GM12878 (cell line): ENCODE results near the gene TMEM232. TPM values are rescaled to one million over a fixed set of nuclear protein-coding genes. Genes with fewer than 3 reads are reported as not detected.

Experiments used
- ATAC-seq: fragments of 200-7000 bp; cut with Tn5 transposase; 3 replicates; pipeline ENCODE4 v1.9.1; 2020; ENCODE audit warnings: mild to moderate bottlenecking, moderate library complexity
- BruUV-seq: library from RNA; stranded (reverse); fragments of 400-500 nt; replicated peaks from 2 replicates; lab custom pipeline; 2021; lab: Mats Ljungman, UMichigan
- CTCF ChIA-PET: fragments of 300-600 bp; sonication (Branson Sonifier 250); formaldehyde crosslinking; extraction: SDS; loops from one replicate; lab custom pipeline; 2021; ENCODE audit warnings: inconsistent platforms; lab: Yijun Ruan, JAX
- POLR2A ChIA-PET: fragments of 350-600 bp; formaldehyde crosslinking; extraction: SDS; loops from one replicate; lab custom pipeline; 2021; ENCODE audit warnings: inconsistent platforms; lab: Charles Lee
- RAD21 ChIA-PET: fragments of 300-600 bp; sonication (Branson Sonifier 250); formaldehyde crosslinking; loops from one replicate; lab custom pipeline; 2023; ENCODE audit warnings: antibody characterized with exemption; ENCODE audit not compliant: unreplicated experiment; lab: Charles Lee
- SMC1A ChIA-PET: fragments of 300-600 bp; sonication (Branson Sonifier 250); formaldehyde crosslinking; loops from one replicate; lab custom pipeline; 2023; ENCODE audit not compliant: unreplicated experiment, uncharacterized antibody; lab: Charles Lee
- DNase-seq: peaks from one replicate; pipeline ENCODE4 v3.0.0-alpha.2; 2011; ENCODE audit warnings: low read depth, low spot score
- FAIRE-seq: peaks from 3 replicates; lab custom pipeline; 2011; peaks lifted over from hg19 to GRCh38; lab: Jason Lieb, UNC
- H2AFZ ChIP-seq: 2 replicates; pipeline ENCODE4 v1.6.0; 2011; ENCODE audit warnings: low read depth, low read length, control low read depth; ENCODE audit not compliant: control insufficient read depth
- H3K27ac ChIP-seq: 2 replicates; pipeline ENCODE4 v1.5.1; 2011; ENCODE audit warnings: control low read depth; ENCODE audit not compliant: control insufficient read depth, insufficient read depth
- H3K27me3 ChIP-seq, 2 experiments: replicated peaks in 1 of 2; 2 replicates each; pipeline versions ENCODE4 v1.6.0 to v1.6.1; 2011; ENCODE audit warnings: low read length in 1 of 2; ENCODE audit not compliant: control insufficient read depth in 2 of 2, insufficient read depth in 2 of 2
- H3K36me3 ChIP-seq, 2 experiments: 2 replicates each; pipeline ENCODE4 v1.5.1; 2011; ENCODE audit warnings: low read length in 1 of 2; ENCODE audit not compliant: control insufficient read depth in 2 of 2, insufficient read depth in 2 of 2
- H3K4me1 ChIP-seq: 2 replicates; pipeline ENCODE4 v1.6.1; 2011; ENCODE audit warnings: mild to moderate bottlenecking, low read length, moderate library complexity, mixed read lengths; ENCODE audit not compliant: control insufficient read depth, insufficient read depth
- H3K4me2 ChIP-seq: 2 replicates; pipeline ENCODE4 v1.6.0; 2011; ENCODE audit warnings: control low read depth; ENCODE audit not compliant: control insufficient read depth, insufficient read depth
- H3K4me3 ChIP-seq: fragments of 200-600 bp; sonication (generic); 2 replicates; pipeline ENCODE4 v1.5.1; 2016
- H3K79me2 ChIP-seq: 2 replicates; pipeline ENCODE4 v1.6.0; 2011; ENCODE audit warnings: low read length; ENCODE audit not compliant: control insufficient read depth, insufficient read depth
- H3K9ac ChIP-seq: 2 replicates; pipeline ENCODE4 v1.8.0; 2011; ENCODE audit warnings: low read length, control low read depth, mixed read lengths; ENCODE audit not compliant: control insufficient read depth, insufficient read depth
- H3K9me3 ChIP-seq: replicated peaks from 3 replicates; pipeline ENCODE4 v1.5.1; 2011; ENCODE audit warnings: mild to moderate bottlenecking, low read length; ENCODE audit not compliant: control insufficient read depth, insufficient read depth
- H4K20me1 ChIP-seq: 2 replicates; pipeline ENCODE4 v1.6.0; 2011; ENCODE audit not compliant: control insufficient read depth, insufficient read depth
- BHLHE40 ChIP-seq, 2 experiments: fragments of 450-650 bp in 1 of 2; IDR thresholded peaks; 2 replicates each; pipeline ENCODE4 v1.6.1; 2011 to 2017; ENCODE audit warnings: low read depth in 2 of 2, borderline replicate concordance in 1 of 2, improper control_type of control experiment in 1 of 2, low read length in 1 of 2, mild to moderate bottlenecking in 1 of 2
- CBX5 ChIP-seq: sonication (generic); IDR thresholded peaks from 2 replicates; pipeline ENCODE4 v1.6.1; 2016; ENCODE audit warnings: low read depth, moderate library complexity, mild to moderate bottlenecking, inconsistent platforms
- DPF2 ChIP-seq: fragments of 450-650 bp; IDR thresholded peaks from 2 replicates; pipeline ENCODE4 v1.6.1; 2017; ENCODE audit warnings: mild to moderate bottlenecking
- GABPA ChIP-seq: IDR thresholded peaks from 2 replicates; pipeline ENCODE4 v1.6.1; 2014; ENCODE audit warnings: antibody characterized with exemption, low read depth, mild to moderate bottlenecking, inconsistent platforms
- HDAC6 ChIP-seq: fragments of 200-600 bp; sonication (generic); IDR thresholded peaks from one replicate; pipeline ENCODE4 v1.8.0; 2017; ENCODE audit warnings: antibody characterized with exemption; ENCODE audit not compliant: unreplicated experiment
- MXI1 ChIP-seq: fragments of 150-350 bp; IDR thresholded peaks from 2 replicates; pipeline ENCODE4 v1.6.1; 2011; ENCODE audit warnings: low read depth, mild to moderate bottlenecking, inconsistent platforms, low read length, improper control_type of control experiment
- PAX5 ChIP-seq: IDR thresholded peaks from 2 replicates; pipeline ENCODE4 v1.6.1; 2011; ENCODE audit warnings: low read depth, low read length, borderline replicate concordance
- RELA ChIP-seq: fragments of 450-650 bp; IDR thresholded peaks from 2 replicates; pipeline ENCODE4 v1.8.0; 2014; ENCODE audit warnings: borderline replicate concordance; ENCODE audit not compliant: partially characterized antibody
- SIX5 ChIP-seq: IDR thresholded peaks from 2 replicates; pipeline ENCODE4 v1.6.1; 2011; ENCODE audit warnings: mild to moderate bottlenecking, low read depth, low read length, moderate library complexity; ENCODE audit not compliant: severe bottlenecking
- WGBS: methylation state at CpG from one replicate; pipeline ENCODE4 v1.1.6; 2016; ENCODE audit warnings: low lambda C conversion rate; ENCODE audit not compliant: insufficient replicate concordance, insufficient coverage; ENCODE audit errors: missing lambda C conversion rate; 5-methylcytosine and 5-hydroxymethylcytosine counted together
- in situ Hi-C: fragments of 300-500 bp; cut with MboI; formaldehyde crosslinking; loops from 9 replicates; pipeline ENCODE4 v1.14.3; 2018; ENCODE audit warnings: mixed read lengths
- intact Hi-C: fragments of 100-400 bp; cut with micrococcal nuclease; formaldehyde crosslinking; loops from one replicate; pipeline ENCODE4 v1.14.2; 2022; ENCODE audit not compliant: unreplicated experiment
- polyA plus RNA-seq, 11 experiments: library from polyadenylated mRNA; depleted of rRNA in 4 of 11; unstranded in 6 of 11; stranded (reverse) in 5 of 11; fragments of >200 nt; fragmentation: Nextera tagmentation in 4 of 11; fragmentation: Illumina TruSeq in 1 of 11; extraction: Ambion mirVana in 4 of 11; extraction: Trizol in 1 of 11; gene quantifications; 1 replicate in 1 of 11; 2 replicates in 10 of 11; pipeline versions ENCODE4 v1.2.1 to v1.2.3, GENCODE V29; 2011 to 2016; ENCODE audit warnings: inconsistent platforms in 2 of 11, missing spikeins in 2 of 11, low read depth in 1 of 11
- total RNA-seq, 4 experiments: library from RNA; depleted of rRNA in 3 of 4; stranded (reverse); fragments of >200 nt in 3 of 4; fragmentation: Illumina TruSeq in 1 of 4; extraction: Trizol in 1 of 4; gene quantifications; 2 replicates each; pipeline versions ENCODE4 v1.2.1 to v1.2.3, GENCODE V29; 2013 to 2021
- TF ChIP-seq, protein P1 (sequence below): IDR thresholded peaks from 2 replicates; pipeline ENCODE4 v1.6.1; 2012; ENCODE audit warnings: low read length, inconsistent platforms
- TF ChIP-seq, protein P2 (sequence below): fragments of 450-650 bp; IDR thresholded peaks from 2 replicates; pipeline ENCODE4 v1.6.1; 2017; ENCODE audit warnings: mild to moderate bottlenecking, moderate library complexity
- TF ChIP-seq, protein P3 (sequence below): fragments of 450-650 bp; IDR thresholded peaks from 2 replicates; pipeline ENCODE4 v1.6.1; 2016; ENCODE audit warnings: mild to moderate bottlenecking, moderate library complexity, borderline replicate concordance
- TF ChIP-seq, protein P4 (sequence below): fragments of 450-650 bp; IDR thresholded peaks from 2 replicates; pipeline ENCODE4 v1.6.1; 2017; ENCODE audit warnings: mild to moderate bottlenecking

Gene TMEM232
- total and polyA plus RNA-seq, 10 of the 15 experiments (the other 5 are each of a cell fraction or from before 2014, with no cell fraction given), result 0.29 to 1.3 (median 0.91) TPM

DNA sequence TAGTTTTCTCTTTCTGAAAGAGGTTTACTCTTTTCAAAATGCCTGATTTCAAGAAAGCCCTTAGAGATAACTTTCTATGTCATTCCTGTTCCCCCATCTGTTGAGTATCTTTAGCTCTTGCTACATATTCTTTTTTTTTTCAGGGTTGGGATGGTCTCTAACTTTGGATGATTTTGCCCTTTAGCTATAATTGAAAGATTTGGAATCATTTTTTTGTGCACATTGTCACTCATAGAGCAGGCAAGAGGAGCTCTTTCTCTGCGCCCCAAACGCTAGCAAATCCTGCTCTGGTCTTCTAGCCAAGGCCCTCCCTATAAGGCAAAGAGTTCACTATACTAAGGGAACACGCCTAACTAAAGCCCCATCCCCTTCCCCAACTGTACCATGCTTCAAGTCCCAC is 316.9 kb downstream of the TMEM232 start:
- H3K4me1 ChIP-seq, result no peaks in the 10 kb centered on the region
- no peak overlapping the region for H3K9ac ChIP-seq
- no peak overlapping the region for H3K27ac ChIP-seq
- no TSS peak for BruUV-seq
- SMC1A ChIA-PET, result interaction anchor here (1.2 to 1.4 kb wide), 2 partner anchors 11 to 14 kb away, joined by 3 to 4 read pairs; no protein-coding TSS in a partner anchor
- WGBS, result 45% methylated on average over 3 of the region's 3 CpGs
- in situ Hi-C loops, result no loop called here
- no peak overlapping the region for H2AFZ ChIP-seq
- no peaks in the 10 kb centered on the region for H4K20me1 ChIP-seq
- intact Hi-C loops, result loop anchor here (5.0 kb wide), 1 partner anchor 67 kb away; no protein-coding TSS in a partner anchor
- POLR2A ChIA-PET, result no interaction called here
- CTCF ChIA-PET, result interaction anchor here (1.2 kb wide), 1 partner anchor 11 kb away, joined by 3 read pairs; no protein-coding TSS in a partner anchor
- no peaks in the 10 kb centered on the region for H3K27me3 ChIP-seq
- H3K36me3 ChIP-seq, result no peaks in the 10 kb centered on the region
- H3K9me3 ChIP-seq, result no peaks in the 10 kb centered on the region
- no peak for ATAC-seq
- H3K4me2 ChIP-seq, result no peak overlapping the region
- no peak overlapping the region for H3K4me3 ChIP-seq
- RAD21 ChIA-PET, result no interaction called here
- DNase-seq, result no peak
- FAIRE-seq, result no peak
- H3K79me2 ChIP-seq, result no peaks in the 10 kb centered on the region
- TF ChIP-seq, protein P1, sequence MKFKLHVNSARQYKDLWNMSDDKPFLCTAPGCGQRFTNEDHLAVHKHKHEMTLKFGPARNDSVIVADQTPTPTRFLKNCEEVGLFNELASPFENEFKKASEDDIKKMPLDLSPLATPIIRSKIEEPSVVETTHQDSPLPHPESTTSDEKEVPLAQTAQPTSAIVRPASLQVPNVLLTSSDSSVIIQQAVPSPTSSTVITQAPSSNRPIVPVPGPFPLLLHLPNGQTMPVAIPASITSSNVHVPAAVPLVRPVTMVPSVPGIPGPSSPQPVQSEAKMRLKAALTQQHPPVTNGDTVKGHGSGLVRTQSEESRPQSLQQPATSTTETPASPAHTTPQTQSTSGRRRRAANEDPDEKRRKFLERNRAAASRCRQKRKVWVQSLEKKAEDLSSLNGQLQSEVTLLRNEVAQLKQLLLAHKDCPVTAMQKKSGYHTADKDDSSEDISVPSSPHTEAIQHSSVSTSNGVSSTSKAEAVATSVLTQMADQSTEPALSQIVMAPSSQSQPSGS, result no peak
- TF ChIP-seq MXI1 (no peak), HDAC6 (no peak), CBX5 (no peak), SIX5 (no peak), GABPA (no peak), PAX5 (no peak), RELA (no peak), BHLHE40 (IDR thresholded peaks at IDR 0.05; ENCODE audit: borderline replicate concordance in 1 of 2, low read depth in 2 of 2, low read length in 1 of 2) (no peak), DPF2 (no peak)
- TF ChIP-seq, protein P2, sequence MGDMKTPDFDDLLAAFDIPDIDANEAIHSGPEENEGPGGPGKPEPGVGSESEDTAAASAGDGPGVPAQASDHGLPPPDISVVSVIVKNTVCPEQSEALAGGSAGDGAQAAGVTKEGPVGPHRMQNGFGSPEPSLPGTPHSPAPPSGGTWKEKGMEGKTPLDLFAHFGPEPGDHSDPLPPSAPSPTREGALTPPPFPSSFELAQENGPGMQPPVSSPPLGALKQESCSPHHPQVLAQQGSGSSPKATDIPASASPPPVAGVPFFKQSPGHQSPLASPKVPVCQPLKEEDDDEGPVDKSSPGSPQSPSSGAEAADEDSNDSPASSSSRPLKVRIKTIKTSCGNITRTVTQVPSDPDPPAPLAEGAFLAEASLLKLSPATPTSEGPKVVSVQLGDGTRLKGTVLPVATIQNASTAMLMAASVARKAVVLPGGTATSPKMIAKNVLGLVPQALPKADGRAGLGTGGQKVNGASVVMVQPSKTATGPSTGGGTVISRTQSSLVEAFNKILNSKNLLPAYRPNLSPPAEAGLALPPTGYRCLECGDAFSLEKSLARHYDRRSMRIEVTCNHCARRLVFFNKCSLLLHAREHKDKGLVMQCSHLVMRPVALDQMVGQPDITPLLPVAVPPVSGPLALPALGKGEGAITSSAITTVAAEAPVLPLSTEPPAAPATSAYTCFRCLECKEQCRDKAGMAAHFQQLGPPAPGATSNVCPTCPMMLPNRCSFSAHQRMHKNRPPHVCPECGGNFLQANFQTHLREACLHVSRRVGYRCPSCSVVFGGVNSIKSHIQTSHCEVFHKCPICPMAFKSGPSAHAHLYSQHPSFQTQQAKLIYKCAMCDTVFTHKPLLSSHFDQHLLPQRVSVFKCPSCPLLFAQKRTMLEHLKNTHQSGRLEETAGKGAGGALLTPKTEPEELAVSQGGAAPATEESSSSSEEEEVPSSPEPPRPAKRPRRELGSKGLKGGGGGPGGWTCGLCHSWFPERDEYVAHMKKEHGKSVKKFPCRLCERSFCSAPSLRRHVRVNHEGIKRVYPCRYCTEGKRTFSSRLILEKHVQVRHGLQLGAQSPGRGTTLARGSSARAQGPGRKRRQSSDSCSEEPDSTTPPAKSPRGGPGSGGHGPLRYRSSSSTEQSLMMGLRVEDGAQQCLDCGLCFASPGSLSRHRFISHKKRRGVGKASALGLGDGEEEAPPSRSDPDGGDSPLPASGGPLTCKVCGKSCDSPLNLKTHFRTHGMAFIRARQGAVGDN, result no peak
- TF ChIP-seq, protein P3, sequence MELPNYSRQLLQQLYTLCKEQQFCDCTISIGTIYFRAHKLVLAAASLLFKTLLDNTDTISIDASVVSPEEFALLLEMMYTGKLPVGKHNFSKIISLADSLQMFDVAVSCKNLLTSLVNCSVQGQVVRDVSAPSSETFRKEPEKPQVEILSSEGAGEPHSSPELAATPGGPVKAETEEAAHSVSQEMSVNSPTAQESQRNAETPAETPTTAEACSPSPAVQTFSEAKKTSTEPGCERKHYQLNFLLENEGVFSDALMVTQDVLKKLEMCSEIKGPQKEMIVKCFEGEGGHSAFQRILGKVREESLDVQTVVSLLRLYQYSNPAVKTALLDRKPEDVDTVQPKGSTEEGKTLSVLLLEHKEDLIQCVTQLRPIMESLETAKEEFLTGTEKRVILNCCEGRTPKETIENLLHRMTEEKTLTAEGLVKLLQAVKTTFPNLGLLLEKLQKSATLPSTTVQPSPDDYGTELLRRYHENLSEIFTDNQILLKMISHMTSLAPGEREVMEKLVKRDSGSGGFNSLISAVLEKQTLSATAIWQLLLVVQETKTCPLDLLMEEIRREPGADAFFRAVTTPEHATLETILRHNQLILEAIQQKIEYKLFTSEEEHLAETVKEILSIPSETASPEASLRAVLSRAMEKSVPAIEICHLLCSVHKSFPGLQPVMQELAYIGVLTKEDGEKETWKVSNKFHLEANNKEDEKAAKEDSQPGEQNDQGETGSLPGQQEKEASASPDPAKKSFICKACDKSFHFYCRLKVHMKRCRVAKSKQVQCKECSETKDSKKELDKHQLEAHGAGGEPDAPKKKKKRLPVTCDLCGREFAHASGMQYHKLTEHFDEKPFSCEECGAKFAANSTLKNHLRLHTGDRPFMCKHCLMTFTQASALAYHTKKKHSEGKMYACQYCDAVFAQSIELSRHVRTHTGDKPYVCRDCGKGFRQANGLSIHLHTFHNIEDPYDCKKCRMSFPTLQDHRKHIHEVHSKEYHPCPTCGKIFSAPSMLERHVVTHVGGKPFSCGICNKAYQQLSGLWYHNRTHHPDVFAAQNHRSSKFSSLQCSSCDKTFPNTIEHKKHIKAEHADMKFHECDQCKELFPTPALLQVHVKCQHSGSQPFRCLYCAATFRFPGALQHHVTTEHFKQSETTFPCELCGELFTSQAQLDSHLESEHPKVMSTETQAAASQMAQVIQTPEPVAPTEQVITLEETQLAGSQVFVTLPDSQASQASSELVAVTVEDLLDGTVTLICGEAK, result no peak
- TF ChIP-seq, protein P4, sequence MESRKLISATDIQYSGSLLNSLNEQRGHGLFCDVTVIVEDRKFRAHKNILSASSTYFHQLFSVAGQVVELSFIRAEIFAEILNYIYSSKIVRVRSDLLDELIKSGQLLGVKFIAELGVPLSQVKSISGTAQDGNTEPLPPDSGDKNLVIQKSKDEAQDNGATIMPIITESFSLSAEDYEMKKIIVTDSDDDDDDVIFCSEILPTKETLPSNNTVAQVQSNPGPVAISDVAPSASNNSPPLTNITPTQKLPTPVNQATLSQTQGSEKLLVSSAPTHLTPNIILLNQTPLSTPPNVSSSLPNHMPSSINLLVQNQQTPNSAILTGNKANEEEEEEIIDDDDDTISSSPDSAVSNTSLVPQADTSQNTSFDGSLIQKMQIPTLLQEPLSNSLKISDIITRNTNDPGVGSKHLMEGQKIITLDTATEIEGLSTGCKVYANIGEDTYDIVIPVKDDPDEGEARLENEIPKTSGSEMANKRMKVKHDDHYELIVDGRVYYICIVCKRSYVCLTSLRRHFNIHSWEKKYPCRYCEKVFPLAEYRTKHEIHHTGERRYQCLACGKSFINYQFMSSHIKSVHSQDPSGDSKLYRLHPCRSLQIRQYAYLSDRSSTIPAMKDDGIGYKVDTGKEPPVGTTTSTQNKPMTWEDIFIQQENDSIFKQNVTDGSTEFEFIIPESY, result no peak
